OCI-LY1 (cell line): ENCODE measurements around the gene KCNK5.

Source experiments
- EZH2 ChIP-seq: fragments of 200-600 bp; sonication (generic), shearing (Covaris generic); IDR thresholded peaks from 2 replicates; pipeline ENCODE4 v1.8.0; 2017; ENCODE audit warnings: borderline replicate concordance, mixed run types, mild to moderate bottlenecking, antibody characterized with exemption, low read length, moderate library complexity, mixed read lengths
- TF ChIP-seq, protein P1 (sequence below): fragments of 200-600 bp; sonication (generic), shearing (Covaris generic); IDR thresholded peaks from 2 replicates; pipeline ENCODE4 v1.5.1; 2017; ENCODE audit warnings: mild to moderate bottlenecking, antibody characterized with exemption, low read length, moderate library complexity, mixed read lengths

DNA sequence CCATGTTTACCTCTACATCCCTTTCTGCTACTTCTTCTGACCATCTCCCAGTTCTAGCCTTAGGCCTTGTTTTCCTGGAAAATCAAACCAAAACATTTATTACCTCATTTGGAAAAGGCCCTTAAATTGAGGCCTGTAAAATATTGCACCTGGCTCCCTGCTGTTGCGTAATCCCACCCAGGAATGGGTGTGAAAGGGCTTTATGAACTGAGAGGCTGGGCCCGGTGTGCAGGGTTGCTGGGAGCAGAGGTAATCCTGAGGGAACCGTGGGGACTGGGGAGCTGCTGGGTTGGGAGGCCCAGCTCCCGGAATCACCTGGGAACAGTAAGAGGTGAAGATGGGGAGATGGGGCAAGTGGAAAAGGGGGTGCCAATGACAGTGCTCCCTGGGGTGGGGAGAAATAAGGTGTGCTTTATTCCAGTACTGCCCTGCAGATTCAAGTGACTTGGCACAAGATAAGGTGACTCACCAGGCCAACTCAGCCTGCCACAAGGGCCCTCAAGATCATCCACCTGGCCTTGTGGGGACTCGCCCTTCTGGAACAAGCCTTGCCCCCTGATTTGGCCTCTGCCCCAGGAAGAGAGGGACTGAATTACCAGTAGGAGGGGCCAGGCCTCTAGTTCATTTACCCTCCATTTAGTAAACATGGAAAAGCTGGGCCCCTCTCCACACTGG lies 44.2 kb downstream of the KCNK5 start:
- TF ChIP-seq EZH2: no peak
- TF ChIP-seq, protein P1, sequence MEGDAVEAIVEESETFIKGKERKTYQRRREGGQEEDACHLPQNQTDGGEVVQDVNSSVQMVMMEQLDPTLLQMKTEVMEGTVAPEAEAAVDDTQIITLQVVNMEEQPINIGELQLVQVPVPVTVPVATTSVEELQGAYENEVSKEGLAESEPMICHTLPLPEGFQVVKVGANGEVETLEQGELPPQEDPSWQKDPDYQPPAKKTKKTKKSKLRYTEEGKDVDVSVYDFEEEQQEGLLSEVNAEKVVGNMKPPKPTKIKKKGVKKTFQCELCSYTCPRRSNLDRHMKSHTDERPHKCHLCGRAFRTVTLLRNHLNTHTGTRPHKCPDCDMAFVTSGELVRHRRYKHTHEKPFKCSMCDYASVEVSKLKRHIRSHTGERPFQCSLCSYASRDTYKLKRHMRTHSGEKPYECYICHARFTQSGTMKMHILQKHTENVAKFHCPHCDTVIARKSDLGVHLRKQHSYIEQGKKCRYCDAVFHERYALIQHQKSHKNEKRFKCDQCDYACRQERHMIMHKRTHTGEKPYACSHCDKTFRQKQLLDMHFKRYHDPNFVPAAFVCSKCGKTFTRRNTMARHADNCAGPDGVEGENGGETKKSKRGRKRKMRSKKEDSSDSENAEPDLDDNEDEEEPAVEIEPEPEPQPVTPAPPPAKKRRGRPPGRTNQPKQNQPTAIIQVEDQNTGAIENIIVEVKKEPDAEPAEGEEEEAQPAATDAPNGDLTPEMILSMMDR: no peak
